ENCODE results near the gene RABL6. TPM values are rescaled to one million over a fixed set of nuclear protein-coding genes. Genes with fewer than 3 reads are reported as not detected.

The RABL6 gene
- total and polyA plus RNA-seq, 2 of the 4 experiments (the other 2 are of a cell fraction), result 37.1 to 47.5 TPM

DNA sequence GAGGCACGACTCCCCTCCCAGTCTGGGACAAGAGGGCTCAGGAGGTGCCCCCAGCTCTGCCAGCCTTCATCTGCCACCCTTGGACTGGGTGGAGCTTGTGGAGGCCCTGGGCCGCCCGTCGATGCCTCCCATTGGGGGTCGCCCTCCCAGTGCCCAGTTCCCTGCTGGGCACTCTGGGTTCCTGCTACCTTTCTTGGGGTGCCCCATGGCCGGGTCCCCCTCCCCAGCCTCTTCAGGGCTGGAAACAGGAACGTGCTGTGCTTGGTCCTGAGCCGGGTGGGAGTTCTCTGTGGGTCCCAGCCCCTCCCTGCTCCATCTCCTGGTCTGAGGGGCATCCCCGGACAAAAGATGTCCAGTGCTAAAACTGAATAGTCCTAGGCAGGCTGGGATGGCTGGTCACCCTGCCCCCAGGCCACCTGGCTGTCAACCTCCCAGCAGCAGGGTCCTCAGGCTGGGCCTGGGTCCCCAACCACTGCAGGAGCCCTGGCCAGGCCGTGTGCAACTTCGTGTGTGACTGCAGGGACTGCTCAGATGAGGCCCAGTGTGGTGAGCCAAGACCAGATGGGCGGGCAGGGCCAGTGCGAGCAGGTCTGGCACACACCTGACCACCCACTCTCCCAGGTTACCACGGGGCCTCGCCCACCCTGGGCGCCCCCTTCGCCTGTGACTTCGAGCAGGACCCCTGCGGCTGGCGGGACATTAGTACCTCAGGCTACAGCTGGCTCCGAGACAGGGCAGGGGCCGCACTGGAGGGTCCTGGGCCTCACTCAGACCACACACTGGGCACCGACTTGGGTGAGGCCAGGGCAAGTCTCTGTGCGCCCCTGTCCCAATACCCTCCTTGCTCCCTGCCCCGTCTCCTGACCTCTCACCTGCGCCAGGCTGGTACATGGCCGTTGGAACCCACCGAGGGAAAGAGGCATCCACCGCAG is 45.2 kb downstream of the RABL6 start (continued):
- no peak for TF ChIP-seq MXI1 (IDR thresholded peaks at IDR 0.05; ENCODE audit: borderline replicate concordance, low read depth, low read length)

DNA sequence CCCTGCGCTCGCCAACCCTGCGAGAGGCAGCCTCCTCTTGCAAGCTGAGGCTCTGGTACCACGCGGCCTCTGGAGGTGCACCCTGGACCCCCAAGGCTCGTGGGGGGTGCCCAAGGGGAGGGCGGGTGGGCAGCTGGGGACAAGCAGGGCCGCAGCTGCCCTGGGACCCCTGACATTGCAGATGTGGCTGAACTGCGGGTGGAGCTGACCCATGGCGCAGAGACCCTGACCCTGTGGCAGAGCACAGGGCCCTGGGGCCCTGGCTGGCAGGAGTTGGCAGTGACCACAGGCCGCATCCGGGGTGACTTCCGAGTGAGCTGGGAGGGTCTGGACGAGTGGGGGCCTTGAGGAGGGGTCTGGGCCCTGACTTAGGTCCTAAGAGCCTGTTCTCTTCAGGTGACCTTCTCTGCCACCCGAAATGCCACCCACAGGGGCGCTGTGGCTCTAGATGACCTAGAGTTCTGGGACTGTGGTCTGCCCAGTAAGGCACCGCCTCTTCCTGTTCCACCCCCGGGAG is 45.9 kb downstream of the RABL6 start:
- Histone ChIP-seq H4K20me1 (ENCODE audit: insufficient read depth, low read length) (peaks cover 12% of the 10 kb centered on the region), H3K23ac (ENCODE audit: low read depth, low read length) (no peak overlapping the region), H3K14ac (replicated peaks; ENCODE audit: low read depth, low read length) (no peak overlapping the region), H3K4me1 (ENCODE audit: control insufficient read depth, insufficient read depth, low read length) (peaks cover 8% of the 10 kb centered on the region), H2BK5ac (ENCODE audit: low read depth, low read length, poor library complexity, severe bottlenecking) (no peak overlapping the region), H3K4me3 (ENCODE audit: insufficient read depth, low read depth, low read length) (no peak overlapping the region), H2BK20ac (ENCODE audit: low read depth, low read length) (no peak overlapping the region), H4K8ac (ENCODE audit: low read depth in 2 of 2, low read length in 2 of 2) (no peak overlapping the region), H3K56ac (ENCODE audit: extremely low read depth, insufficient read depth, low read length) (no peak overlapping the region), H2AK5ac (ENCODE audit: low read depth, low read length) (no peak overlapping the region), H3K27ac (ENCODE audit: insufficient read depth, low read length) (no peak overlapping the region), H2BK15ac (ENCODE audit: low read depth, low read length) (no peak overlapping the region), H3K18ac (ENCODE audit: low read depth, low read length) (no peak overlapping the region), H4K5ac (ENCODE audit: low read depth, low read length) (no peak overlapping the region), H3K9me1 (ENCODE audit: insufficient read depth, low read length) (no peaks in the 10 kb centered on the region), H3K4me2 (ENCODE audit: low read depth, low read length) (no peak overlapping the region), H3K27me3 (ENCODE audit: control insufficient read depth, insufficient read depth, low read length) (no peaks in the 10 kb centered on the region), H3K36me3 (ENCODE audit: control insufficient read depth, insufficient read depth, low read length) (peaks cover 15% of the 10 kb centered on the region; the same call in 1 of the 2 replicates), H3K79me1 (ENCODE audit: low read depth in 1 of 2, low read length in 2 of 2) (peaks cover 9 to 18% of the 10 kb centered on the region in 2 experiments; a peak in 2 of 4 replicates), H2AK9ac (replicated peaks; ENCODE audit: low read depth, low read length, poor library complexity) (peak overlapping the region; percentile 15), H3K4ac (ENCODE audit: low read depth, low read length) (no peak overlapping the region), H3K9me3 (ENCODE audit: control insufficient read depth, insufficient read depth, low read length) (no peaks in the 10 kb centered on the region), H3K9ac (ENCODE audit: low read depth, low read length) (no peak overlapping the region), H2AFZ (replicated peaks; ENCODE audit: low read length, poor library complexity) (no peak overlapping the region), H2BK120ac (ENCODE audit: low read depth, low read length) (no peak overlapping the region), H4K91ac (ENCODE audit: insufficient read depth, low read depth, low read length) (no peak overlapping the region)
- intact Hi-C loops (cut with micrococcal nuclease), result no loop called here
- ATAC-seq (ENCODE audit: low read depth), result no peak
- in situ Hi-C loops (cut with MboI; ENCODE audit: low sequenced_read_pairs), result no loop called here
- dilution Hi-C loops (cut with HindIII; ENCODE audit: low sequenced_read_pairs, unreplicated experiment), result no loop called here
- no TSS peak for BruUV-seq (replicated peaks)
- no peak for DNase-seq
- TF ChIP-seq MXI1 (IDR thresholded peaks at IDR 0.05; ENCODE audit: borderline replicate concordance, low read depth, low read length), result no peak
- TF ChIP-seq SMC3 (IDR thresholded peaks at IDR 0.05; ENCODE audit: low read depth, low read length), result no peak
- no peak for TF ChIP-seq RFX5 (IDR thresholded peaks at IDR 0.05; ENCODE audit: low read depth, low read length)
- no peak for TF ChIP-seq FOS (IDR thresholded peaks at IDR 0.05; ENCODE audit: low read depth, low read length)
- no peak for TF ChIP-seq POLR2A (IDR thresholded peaks at IDR 0.05; ENCODE audit: low read depth, low read length)
- no peak for TF ChIP-seq CEBPB (IDR thresholded peaks at IDR 0.05; ENCODE audit: low read depth, low read length)
- TF ChIP-seq, protein P1, sequence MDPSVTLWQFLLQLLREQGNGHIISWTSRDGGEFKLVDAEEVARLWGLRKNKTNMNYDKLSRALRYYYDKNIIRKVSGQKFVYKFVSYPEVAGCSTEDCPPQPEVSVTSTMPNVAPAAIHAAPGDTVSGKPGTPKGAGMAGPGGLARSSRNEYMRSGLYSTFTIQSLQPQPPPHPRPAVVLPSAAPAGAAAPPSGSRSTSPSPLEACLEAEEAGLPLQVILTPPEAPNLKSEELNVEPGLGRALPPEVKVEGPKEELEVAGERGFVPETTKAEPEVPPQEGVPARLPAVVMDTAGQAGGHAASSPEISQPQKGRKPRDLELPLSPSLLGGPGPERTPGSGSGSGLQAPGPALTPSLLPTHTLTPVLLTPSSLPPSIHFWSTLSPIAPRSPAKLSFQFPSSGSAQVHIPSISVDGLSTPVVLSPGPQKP (IDR thresholded peaks at IDR 0.05; ENCODE audit: borderline replicate concordance, low read depth, low read length), result no peak
- TF ChIP-seq RAD21 (IDR thresholded peaks at IDR 0.05; ENCODE audit: low read length), result no peak
- no peak for TF ChIP-seq CHD1 (IDR thresholded peaks at IDR 0.05; ENCODE audit: low read depth, low read length)
- TF ChIP-seq RCOR1 (IDR thresholded peaks at IDR 0.05; ENCODE audit: insufficient replicate concordance, low read length), result no peak
- TF ChIP-seq BHLHE40 (IDR thresholded peaks at IDR 0.05; ENCODE audit: low read depth, low read length), result no peak
- no peak for TF ChIP-seq NFE2L2 (IDR thresholded peaks at IDR 0.05; ENCODE audit: low read depth, low read length)
- TF ChIP-seq MAFK (IDR thresholded peaks at IDR 0.05; ENCODE audit: low read depth, low read length), result no peak
- POLR2A ChIA-PET (ENCODE audit: unreplicated experiment), result interaction anchor here (0.5 kb wide), 1 partner anchor 112 kb away, joined by 3 read pairs; no protein-coding TSS in a partner anchor
- CTCF ChIA-PET, result no interaction called here
- 96% methylated on average over 9 of the region's 18 CpGs; no CpG with 5 or more reads in 1 of the 2 experiments for WGBS, 2 experiments (ENCODE audit: extremely low coverage in 2 of 2, insufficient read length in 1 of 2)

Measured in IMR-90 (cell line).